Regular cardiac myocyte (primary cell): Measurements from ENCODE around the gene PLSCR3. TPM values are rescaled to one million over a fixed set of nuclear protein-coding genes. Genes with fewer than 3 reads are reported as not detected.

ENCODE experiments used
- total RNA-seq: library from RNA; depleted of rRNA; stranded (reverse); fragments of >200 nt; gene quantifications from 2 replicates; pipeline ENCODE4 v1.2.3, GENCODE V29; 2014

The PLSCR3 gene
- 14.4 and 15.5 TPM in 2 replicates for total RNA-seq

GRCh38 chr17:7394452-7395191, at the start of gene PLSCR3:
TSS of gene PLSCR3 (minus strand) at chr17:7394525. CDS start at chr17:7394110, 415 bp downstream.

GRCh38 chr17:7439462-7440112, 45.3 kb upstream of the PLSCR3 start, which contains the start of gene FGF11:
TSS of gene FGF11 (plus strand) at chr17:7439512. CDS start at chr17:7439621, 109 bp downstream.

GRCh38 chr17:7428557-7428956, 34.2 kb upstream of the PLSCR3 start, which contains the start of gene SPEM3:
TSS of gene SPEM3 (plus strand) at chr17:7428857. CDS start at chr17:7428903, 46 bp downstream.

GRCh38 chr17:7425316-7425715, 31.0 kb upstream of the PLSCR3 start, which contains the start of gene SPEM2:
TSS of gene SPEM2 (plus strand) at chr17:7425616. CDS start at chr17:7425689, 73 bp downstream.

GRCh38 chr17:7419819-7420610, 25.7 kb upstream of the PLSCR3 start, which contains the start of gene SPEM1:
TSS of gene SPEM1 (plus strand) at chr17:7420324. CDS start at chr17:7420385, 61 bp downstream.

GRCh38 chr17:7407485-7408251, 13.3 kb upstream of the PLSCR3 start, which contains the start of gene NLGN2:
TSS of gene NLGN2 (plus strand) at chr17:7407845. CDS start at chr17:7408256, 411 bp downstream.

GRCh38 chr17:7403977-7404736, 9.8 kb upstream of the PLSCR3 start, which contains the start of gene TMEM256:
TSS of gene TMEM256 (minus strand) at chr17:7404097. CDS start at chr17:7404084, 13 bp downstream.

GRCh38 chr17:7380855-7381683, 13.3 kb downstream of the PLSCR3 start, which contains the start of gene TNK1:
TSS of gene TNK1 (plus strand) at chr17:7381089. CDS start at chr17:7382927, 1,838 bp downstream.

GRCh38 chr17:7355053-7355452, 39.3 kb downstream of the PLSCR3 start, which contains the start of gene TMEM95:
TSS of gene TMEM95 (plus strand) at chr17:7355156. CDS start at chr17:7355205, 49 bp downstream.

GRCh38 chr17:7351665-7352502, 42.4 kb downstream of the PLSCR3 start, which contains the start of gene KCTD11:
TSS of gene KCTD11 (plus strand) at chr17:7352162.

Other genes with a start within 250 kb of the PLSCR3 start
- 0.56 and 0.58 TPM in 2 replicates for gene ASGR1, start 215.2 kb downstream of the PLSCR3 start, total RNA-seq
- gene DLG4, start 174.7 kb downstream of the PLSCR3 start, total RNA-seq: 12.7 and 16.3 TPM in 2 replicates
- gene ACADVL, start 174.6 kb downstream of the PLSCR3 start, total RNA-seq: 261 and 425 TPM in 2 replicates
- gene DVL2, start 160.0 kb downstream of the PLSCR3 start, total RNA-seq: 49.8 and 59.5 TPM in 2 replicates
- 40.0 and 40.8 TPM in 2 replicates for gene PHF23, start 155.1 kb downstream of the PLSCR3 start, total RNA-seq
- gene GABARAP, start 152.1 kb downstream of the PLSCR3 start, total RNA-seq: 118 and 275 TPM in 2 replicates
- gene CTDNEP1, start 142.8 kb downstream of the PLSCR3 start, total RNA-seq: 14.4 and 19.9 TPM in 2 replicates
- gene ELP5, start 142.3 kb downstream of the PLSCR3 start, total RNA-seq: 22.0 and 57.3 TPM in 2 replicates
- gene CLDN7, start 132.0 kb downstream of the PLSCR3 start, total RNA-seq: 0.19 and 1.7 TPM in 2 replicates
- gene SLC2A4, start 112.8 kb downstream of the PLSCR3 start, total RNA-seq: under 0.01 and 0.28 TPM in 2 replicates
- 0.56 TPM in 1 of 2 replicates, not detected in the other for gene YBX2, start 99.9 kb downstream of the PLSCR3 start, total RNA-seq
- gene EIF5A, start 86.9 kb downstream of the PLSCR3 start, total RNA-seq: 474 and 1,218 TPM in 2 replicates
- 26.8 and 41.8 TPM in 2 replicates for gene GPS2, start 79.2 kb downstream of the PLSCR3 start, total RNA-seq
- gene NEURL4, start 65.2 kb downstream of the PLSCR3 start, total RNA-seq: 12.7 and 23.8 TPM in 2 replicates
- gene ACAP1, start 58.0 kb downstream of the PLSCR3 start, total RNA-seq: 0.56 and 0.58 TPM in 2 replicates
- 10.4 and 13.5 TPM in 2 replicates for gene KCTD11, start 42.4 kb downstream of the PLSCR3 start, total RNA-seq
- gene TMEM95, start 39.4 kb downstream of the PLSCR3 start, total RNA-seq: not detected in 2 replicates
- gene TNK1, start 13.4 kb downstream of the PLSCR3 start, total RNA-seq: under 0.01 and 0.28 TPM in 2 replicates
- 88.0 and 144 TPM in 2 replicates for gene TMEM256, start 9.6 kb upstream of the PLSCR3 start, total RNA-seq
- 2.3 and 4.2 TPM in 2 replicates for gene NLGN2, start 13.3 kb upstream of the PLSCR3 start, total RNA-seq
- gene SPEM1, start 25.8 kb upstream of the PLSCR3 start, total RNA-seq: not detected in 2 replicates
- not detected in 2 replicates for gene SPEM2, start 31.1 kb upstream of the PLSCR3 start, total RNA-seq
- gene SPEM3, start 34.3 kb upstream of the PLSCR3 start, total RNA-seq: not detected in 2 replicates
- 1.5 and 2.3 TPM in 2 replicates for gene TMEM102, start 40.9 kb upstream of the PLSCR3 start, total RNA-seq
- gene FGF11, start 45.0 kb upstream of the PLSCR3 start, total RNA-seq: 2.5 and 14.7 TPM in 2 replicates
- gene CHRNB1, start 50.5 kb upstream of the PLSCR3 start, total RNA-seq: 2.3 and 3.9 TPM in 2 replicates
- 14.8 and 21.4 TPM in 2 replicates for gene ZBTB4, start 85.1 kb upstream of the PLSCR3 start, total RNA-seq
- gene SLC35G6, start 86.9 kb upstream of the PLSCR3 start, total RNA-seq: not detected in 2 replicates
- gene POLR2A, start 89.8 kb upstream of the PLSCR3 start, total RNA-seq: 49.6 and 88.0 TPM in 2 replicates
- gene TNFSF12, start 154.5 kb upstream of the PLSCR3 start, total RNA-seq: 3.6 and 14.1 TPM in 2 replicates
- 0.38 and 1.1 TPM in 2 replicates for gene TNFSF13, start 164.2 kb upstream of the PLSCR3 start, total RNA-seq
- gene SENP3, start 167.4 kb upstream of the PLSCR3 start, total RNA-seq: 71.0 and 99.3 TPM in 2 replicates
- 7.5 and 15.2 TPM in 2 replicates for gene CD68, start 185.1 kb upstream of the PLSCR3 start, total RNA-seq
- 54.4 and 115 TPM in 2 replicates for gene MPDU1, start 189.3 kb upstream of the PLSCR3 start, total RNA-seq
- gene SOX15, start 195.6 kb upstream of the PLSCR3 start, total RNA-seq: 0.28 and 0.38 TPM in 2 replicates
- gene FXR2, start 220.4 kb upstream of the PLSCR3 start, total RNA-seq: 50.2 and 58.1 TPM in 2 replicates
- gene SAT2, start 233.3 kb upstream of the PLSCR3 start, total RNA-seq: 25.5 and 30.2 TPM in 2 replicates
- gene SHBG, start 235.6 kb upstream of the PLSCR3 start, total RNA-seq: 0.19 and 0.28 TPM in 2 replicates